ENCODE results near the gene DLEC1. TPM values are rescaled to one million over a fixed set of nuclear protein-coding genes. Genes with fewer than 3 reads are reported as not detected.

DLEC1 gene
- total RNA-seq, 1 donor from 2014 or later = 0.54 TPM

GRCh38 chr3:38018296-38019266 lies 20.4 kb upstream of the DLEC1 start:
- H3K4me2 ChIP-seq (ENCODE audit: low read length) = no peak overlapping the region
- Mint-ChIP-seq H3K9me3 (ENCODE audit: unreplicated experiment) (peaks cover 3% of the 10 kb centered on the region), H3K4me3 (ENCODE audit: unreplicated experiment) (no peak overlapping the region), H3K36me3 (ENCODE audit: low read depth, unreplicated experiment) (peaks cover 28% of the 10 kb centered on the region), H3K4me1 (ENCODE audit: low read depth, unreplicated experiment) (no peaks in the 10 kb centered on the region), H3K27me3 (ENCODE audit: low read depth, unreplicated experiment) (no peaks in the 10 kb centered on the region), H3K27ac (ENCODE audit: unreplicated experiment) (no peak overlapping the region)
- TF ChIP-seq, protein P1, sequence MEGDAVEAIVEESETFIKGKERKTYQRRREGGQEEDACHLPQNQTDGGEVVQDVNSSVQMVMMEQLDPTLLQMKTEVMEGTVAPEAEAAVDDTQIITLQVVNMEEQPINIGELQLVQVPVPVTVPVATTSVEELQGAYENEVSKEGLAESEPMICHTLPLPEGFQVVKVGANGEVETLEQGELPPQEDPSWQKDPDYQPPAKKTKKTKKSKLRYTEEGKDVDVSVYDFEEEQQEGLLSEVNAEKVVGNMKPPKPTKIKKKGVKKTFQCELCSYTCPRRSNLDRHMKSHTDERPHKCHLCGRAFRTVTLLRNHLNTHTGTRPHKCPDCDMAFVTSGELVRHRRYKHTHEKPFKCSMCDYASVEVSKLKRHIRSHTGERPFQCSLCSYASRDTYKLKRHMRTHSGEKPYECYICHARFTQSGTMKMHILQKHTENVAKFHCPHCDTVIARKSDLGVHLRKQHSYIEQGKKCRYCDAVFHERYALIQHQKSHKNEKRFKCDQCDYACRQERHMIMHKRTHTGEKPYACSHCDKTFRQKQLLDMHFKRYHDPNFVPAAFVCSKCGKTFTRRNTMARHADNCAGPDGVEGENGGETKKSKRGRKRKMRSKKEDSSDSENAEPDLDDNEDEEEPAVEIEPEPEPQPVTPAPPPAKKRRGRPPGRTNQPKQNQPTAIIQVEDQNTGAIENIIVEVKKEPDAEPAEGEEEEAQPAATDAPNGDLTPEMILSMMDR (IDR thresholded peaks at IDR 0.05; ENCODE audit: insufficient read depth, low read depth, low read length) = no peak
- no peak for TF ChIP-seq EZH2 (IDR thresholded peaks at IDR 0.05; ENCODE audit: insufficient read depth, low read length)
- no peak for FAIRE-seq
- DNase-seq (ENCODE audit: low read depth) = no peak
- H3K27me3 ChIP-seq (ENCODE audit: insufficient read depth, low read length) = no peaks in the 10 kb centered on the region
- no peak overlapping the region for H3K27ac ChIP-seq (ENCODE audit: low read depth, low read length)
- no peak overlapping the region for H2AFZ ChIP-seq (ENCODE audit: low read depth, low read length)
- H3K79me2 ChIP-seq (ENCODE audit: insufficient read depth, low read length) = no peaks in the 10 kb centered on the region
- no peak overlapping the region for H3K9ac ChIP-seq (ENCODE audit: low read length)
- peaks cover 17% of the 10 kb centered on the region for H4K20me1 ChIP-seq (ENCODE audit: insufficient read depth, low read length)
- H3K4me1 ChIP-seq (ENCODE audit: insufficient read depth, low read length) = no peaks in the 10 kb centered on the region
- no peaks in the 10 kb centered on the region for H3K9me3 ChIP-seq (ENCODE audit: insufficient read depth, low read depth, low read length)
- no peak overlapping the region for H3K4me3 ChIP-seq (ENCODE audit: insufficient read depth, low read depth, low read length)
- H3K36me3 ChIP-seq (ENCODE audit: insufficient read depth, low read length) = peaks cover 4% of the 10 kb centered on the region

GRCh38 chr3:38019658-38020341 lies 19.2 kb upstream of the DLEC1 start:
- TF ChIP-seq EZH2 (IDR thresholded peaks at IDR 0.05; ENCODE audit: insufficient read depth, low read length) = no peak
- TF ChIP-seq, protein P1 (IDR thresholded peaks at IDR 0.05; ENCODE audit: insufficient read depth, low read depth, low read length) = no peak
- Mint-ChIP-seq H3K9me3 (ENCODE audit: unreplicated experiment) (peaks cover 3% of the 10 kb centered on the region), H3K27me3 (ENCODE audit: low read depth, unreplicated experiment) (no peaks in the 10 kb centered on the region), H3K4me3 (ENCODE audit: unreplicated experiment) (peak overlapping the region; percentile 3), H3K4me1 (ENCODE audit: low read depth, unreplicated experiment) (no peaks in the 10 kb centered on the region), H3K27ac (ENCODE audit: unreplicated experiment) (no peak overlapping the region), H3K36me3 (ENCODE audit: low read depth, unreplicated experiment) (peaks cover 26% of the 10 kb centered on the region)
- Histone ChIP-seq H3K4me3 (ENCODE audit: insufficient read depth, low read depth, low read length) (no peak overlapping the region), H3K27ac (ENCODE audit: low read depth, low read length) (no peak overlapping the region), H2AFZ (ENCODE audit: low read depth, low read length) (no peak overlapping the region), H4K20me1 (ENCODE audit: insufficient read depth, low read length) (peaks cover 21% of the 10 kb centered on the region), H3K4me1 (ENCODE audit: insufficient read depth, low read length) (no peaks in the 10 kb centered on the region), H3K4me2 (ENCODE audit: low read length) (no peak overlapping the region), H3K27me3 (ENCODE audit: insufficient read depth, low read length) (no peaks in the 10 kb centered on the region), H3K9me3 (ENCODE audit: insufficient read depth, low read depth, low read length) (no peaks in the 10 kb centered on the region), H3K36me3 (ENCODE audit: insufficient read depth, low read length) (peaks cover 4% of the 10 kb centered on the region), H3K79me2 (ENCODE audit: insufficient read depth, low read length) (no peaks in the 10 kb centered on the region), H3K9ac (ENCODE audit: low read length) (no peak overlapping the region)
- FAIRE-seq (no peak), DNase-seq (ENCODE audit: low read depth) (no peak)
